GM12878 (cell line): ENCODE data around the gene APOL4. TPM values are rescaled to one million over a fixed set of nuclear protein-coding genes. Genes with fewer than 3 reads are reported as not detected.

Experiments used
- ATAC-seq: fragments of 200-7000 bp; cut with Tn5 transposase; 3 replicates; pipeline ENCODE4 v1.9.1; 2020; ENCODE audit warnings: mild to moderate bottlenecking, moderate library complexity
- BruUV-seq: library from RNA; stranded (reverse); fragments of 400-500 nt; replicated peaks from 2 replicates; lab custom pipeline; 2021; lab: Mats Ljungman, UMichigan
- CTCF ChIA-PET: fragments of 300-600 bp; sonication (Branson Sonifier 250); formaldehyde crosslinking; extraction: SDS; loops from one replicate; lab custom pipeline; 2021; ENCODE audit warnings: inconsistent platforms; lab: Yijun Ruan, JAX
- POLR2A ChIA-PET: fragments of 350-600 bp; formaldehyde crosslinking; extraction: SDS; loops from one replicate; lab custom pipeline; 2021; ENCODE audit warnings: inconsistent platforms; lab: Charles Lee
- RAD21 ChIA-PET: fragments of 300-600 bp; sonication (Branson Sonifier 250); formaldehyde crosslinking; loops from one replicate; lab custom pipeline; 2023; ENCODE audit warnings: antibody characterized with exemption; ENCODE audit not compliant: unreplicated experiment; lab: Charles Lee
- SMC1A ChIA-PET: fragments of 300-600 bp; sonication (Branson Sonifier 250); formaldehyde crosslinking; loops from one replicate; lab custom pipeline; 2023; ENCODE audit not compliant: unreplicated experiment, uncharacterized antibody; lab: Charles Lee
- DNase-seq: peaks from one replicate; pipeline ENCODE4 v3.0.0-alpha.2; 2011; ENCODE audit warnings: low read depth, low spot score
- FAIRE-seq: peaks from 3 replicates; lab custom pipeline; 2011; peaks lifted over from hg19 to GRCh38; lab: Jason Lieb, UNC
- H2AFZ ChIP-seq: 2 replicates; pipeline ENCODE4 v1.6.0; 2011; ENCODE audit warnings: low read depth, low read length, control low read depth; ENCODE audit not compliant: control insufficient read depth
- H3K27ac ChIP-seq: 2 replicates; pipeline ENCODE4 v1.5.1; 2011; ENCODE audit warnings: control low read depth; ENCODE audit not compliant: control insufficient read depth, insufficient read depth
- H3K27me3 ChIP-seq, 2 experiments: replicated peaks in 1 of 2; 2 replicates each; pipeline versions ENCODE4 v1.6.0 to v1.6.1; 2011; ENCODE audit warnings: low read length in 1 of 2; ENCODE audit not compliant: control insufficient read depth in 2 of 2, insufficient read depth in 2 of 2
- H3K36me3 ChIP-seq, 2 experiments: 2 replicates each; pipeline ENCODE4 v1.5.1; 2011; ENCODE audit warnings: low read length in 1 of 2; ENCODE audit not compliant: control insufficient read depth in 2 of 2, insufficient read depth in 2 of 2
- H3K4me1 ChIP-seq: 2 replicates; pipeline ENCODE4 v1.6.1; 2011; ENCODE audit warnings: mild to moderate bottlenecking, low read length, moderate library complexity, mixed read lengths; ENCODE audit not compliant: control insufficient read depth, insufficient read depth
- H3K4me2 ChIP-seq: 2 replicates; pipeline ENCODE4 v1.6.0; 2011; ENCODE audit warnings: control low read depth; ENCODE audit not compliant: control insufficient read depth, insufficient read depth
- H3K4me3 ChIP-seq: fragments of 200-600 bp; sonication (generic); 2 replicates; pipeline ENCODE4 v1.5.1; 2016
- H3K79me2 ChIP-seq: 2 replicates; pipeline ENCODE4 v1.6.0; 2011; ENCODE audit warnings: low read length; ENCODE audit not compliant: control insufficient read depth, insufficient read depth
- H3K9ac ChIP-seq: 2 replicates; pipeline ENCODE4 v1.8.0; 2011; ENCODE audit warnings: low read length, control low read depth, mixed read lengths; ENCODE audit not compliant: control insufficient read depth, insufficient read depth
- H3K9me3 ChIP-seq: replicated peaks from 3 replicates; pipeline ENCODE4 v1.5.1; 2011; ENCODE audit warnings: mild to moderate bottlenecking, low read length; ENCODE audit not compliant: control insufficient read depth, insufficient read depth
- H4K20me1 ChIP-seq: 2 replicates; pipeline ENCODE4 v1.6.0; 2011; ENCODE audit not compliant: control insufficient read depth, insufficient read depth
- CBFB ChIP-seq: IDR thresholded peaks from 2 replicates; pipeline ENCODE4 v1.6.1; 2016; ENCODE audit warnings: antibody characterized with exemption, low read depth
- WGBS: methylation state at CpG from one replicate; pipeline ENCODE4 v1.1.6; 2016; ENCODE audit warnings: low lambda C conversion rate; ENCODE audit not compliant: insufficient replicate concordance, insufficient coverage; ENCODE audit errors: missing lambda C conversion rate; 5-methylcytosine and 5-hydroxymethylcytosine counted together
- in situ Hi-C: fragments of 300-500 bp; cut with MboI; formaldehyde crosslinking; loops from 9 replicates; pipeline ENCODE4 v1.14.3; 2018; ENCODE audit warnings: mixed read lengths
- intact Hi-C: fragments of 100-400 bp; cut with micrococcal nuclease; formaldehyde crosslinking; loops from one replicate; pipeline ENCODE4 v1.14.2; 2022; ENCODE audit not compliant: unreplicated experiment
- polyA plus RNA-seq, 11 experiments: library from polyadenylated mRNA; depleted of rRNA in 4 of 11; unstranded in 6 of 11; stranded (reverse) in 5 of 11; fragments of >200 nt; fragmentation: Nextera tagmentation in 4 of 11; fragmentation: Illumina TruSeq in 1 of 11; extraction: Ambion mirVana in 4 of 11; extraction: Trizol in 1 of 11; gene quantifications; 1 replicate in 1 of 11; 2 replicates in 10 of 11; pipeline versions ENCODE4 v1.2.1 to v1.2.3, GENCODE V29; 2011 to 2016; ENCODE audit warnings: inconsistent platforms in 2 of 11, missing spikeins in 2 of 11, low read depth in 1 of 11
- total RNA-seq, 4 experiments: library from RNA; depleted of rRNA in 3 of 4; stranded (reverse); fragments of >200 nt in 3 of 4; fragmentation: Illumina TruSeq in 1 of 4; extraction: Trizol in 1 of 4; gene quantifications; 2 replicates each; pipeline versions ENCODE4 v1.2.1 to v1.2.3, GENCODE V29; 2013 to 2021
- TF ChIP-seq, protein P1 (sequence below): fragments of 450-650 bp; formaldehyde crosslinking; IDR thresholded peaks from 2 replicates; pipeline ENCODE4 v1.5.0; 2022; ENCODE audit warnings: mild to moderate bottlenecking, missing genetic modification characterization

Gene APOL4
- total and polyA plus RNA-seq, 10 of the 15 experiments (the other 5 are each of a cell fraction or from before 2014, with no cell fraction given), result 0.03 to 0.24 (median 0.19) TPM; not detected in 7

DNA sequence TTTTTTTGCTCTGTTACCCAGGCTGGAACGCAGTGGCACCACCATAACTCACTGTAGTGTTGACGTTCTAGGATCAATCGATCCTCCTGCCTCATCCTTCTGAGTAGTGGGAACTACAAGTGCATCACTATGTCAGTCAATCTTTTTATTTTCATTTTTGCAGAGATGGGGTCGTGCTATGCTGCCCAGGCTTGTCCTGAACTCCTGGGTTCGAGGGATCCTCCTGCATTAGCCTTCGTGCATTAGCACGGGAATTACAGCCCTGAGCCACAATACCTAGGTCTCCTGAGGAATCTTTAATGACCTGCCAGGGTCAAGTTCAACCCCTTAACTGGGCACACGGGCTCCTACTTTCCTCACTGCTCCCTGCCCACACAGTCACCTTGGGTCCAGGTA lies 45.5 kb downstream of the APOL4 start:
- FAIRE-seq, result no peak
- ChIA-PET SMC1A (interaction anchor here (0.8 to 10.7 kb wide), 3 partner anchors 11 to 25 kb away, joined by 3 to 154 read pairs (median 7); no protein-coding TSS in a partner anchor), CTCF (interaction anchor here (1.1 to 11.9 kb wide), 5 partner anchors 10 to 31 kb away, joined by 3 to 150 read pairs (median 6); no protein-coding TSS in a partner anchor), POLR2A (interaction anchor here (1.3 kb wide), 1 partner anchor 98 kb away, joined by 3 read pairs; no protein-coding TSS in a partner anchor), RAD21 (interaction anchor here (2.4 kb wide), 1 partner anchor 23 kb away, joined by 12 read pairs; no protein-coding TSS in a partner anchor)
- BruUV-seq, result no TSS peak
- Histone ChIP-seq H3K36me3 (no peaks in the 10 kb centered on the region), H3K79me2 (peaks cover 51% of the 10 kb centered on the region), H3K4me1 (peaks cover 30% of the 10 kb centered on the region), H3K27me3 (no peaks in the 10 kb centered on the region), H2AFZ (no peak overlapping the region), H3K27ac (peak overlapping the region; percentile 86), H3K4me3 (peak overlapping the region; percentile 64), H3K9me3 (no peaks in the 10 kb centered on the region; the same call in 2 of the 3 replicates), H3K9ac (peak overlapping the region; percentile 79), H4K20me1 (no peaks in the 10 kb centered on the region), H3K4me2 (peak overlapping the region; percentile 99)
- TF ChIP-seq, protein P1, sequence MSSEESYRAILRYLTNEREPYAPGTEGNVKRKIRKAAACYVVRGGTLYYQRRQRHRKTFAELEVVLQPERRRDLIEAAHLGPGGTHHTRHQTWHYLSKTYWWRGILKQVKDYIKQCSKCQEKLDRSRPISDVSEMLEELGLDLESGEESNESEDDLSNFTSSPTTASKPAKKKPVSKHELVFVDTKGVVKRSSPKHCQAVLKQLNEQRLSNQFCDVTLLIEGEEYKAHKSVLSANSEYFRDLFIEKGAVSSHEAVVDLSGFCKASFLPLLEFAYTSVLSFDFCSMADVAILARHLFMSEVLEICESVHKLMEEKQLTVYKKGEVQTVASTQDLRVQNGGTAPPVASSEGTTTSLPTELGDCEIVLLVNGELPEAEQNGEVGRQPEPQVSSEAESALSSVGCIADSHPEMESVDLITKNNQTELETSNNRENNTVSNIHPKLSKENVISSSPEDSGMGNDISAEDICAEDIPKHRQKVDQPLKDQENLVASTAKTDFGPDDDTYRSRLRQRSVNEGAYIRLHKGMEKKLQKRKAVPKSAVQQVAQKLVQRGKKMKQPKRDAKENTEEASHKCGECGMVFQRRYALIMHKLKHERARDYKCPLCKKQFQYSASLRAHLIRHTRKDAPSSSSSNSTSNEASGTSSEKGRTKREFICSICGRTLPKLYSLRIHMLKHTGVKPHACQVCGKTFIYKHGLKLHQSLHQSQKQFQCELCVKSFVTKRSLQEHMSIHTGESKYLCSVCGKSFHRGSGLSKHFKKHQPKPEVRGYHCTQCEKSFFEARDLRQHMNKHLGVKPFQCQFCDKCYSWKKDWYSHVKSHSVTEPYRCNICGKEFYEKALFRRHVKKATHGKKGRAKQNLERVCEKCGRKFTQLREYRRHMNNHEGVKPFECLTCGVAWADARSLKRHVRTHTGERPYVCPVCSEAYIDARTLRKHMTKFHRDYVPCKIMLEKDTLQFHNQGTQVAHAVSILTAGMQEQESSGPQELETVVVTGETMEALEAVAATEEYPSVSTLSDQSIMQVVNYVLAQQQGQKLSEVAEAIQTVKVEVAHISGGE, result no peak
- 0 out of 2 replicates have a peak, but pooled peaks have one; percentile 7 for TF ChIP-seq CBFB
- in situ Hi-C loops, result no loop called here
- 84% methylated on average over 8 of the region's 8 CpGs for WGBS
- no peak for DNase-seq
- ATAC-seq, result no peak
- intact Hi-C loops, result no loop called here
